Thyroid gland (tissue), 4 donors: ENCODE data around the gene PIK3C2B.

Experiments
- CTCF ChIP-seq, 6 experiments: fragments of 200-600 bp in 3 of 6; fragments of 450-650 bp in 3 of 6; sonication (generic) in 3 of 6; IDR thresholded peaks; one replicate each; pipeline ENCODE4 v1.5.1; 2016 to 2019; ENCODE audit warnings: antibody characterized with exemption in 6 of 6, mild to moderate bottlenecking in 2 of 6, inconsistent platforms in 1 of 6, moderate library complexity in 1 of 6
- POLR2A ChIP-seq, 2 donors: fragments of 450-650 bp; IDR thresholded peaks; one replicate each; pipeline ENCODE4 v1.6.1; 2017; ENCODE audit warnings: antibody characterized with exemption in 2 of 2, mild to moderate bottlenecking in 2 of 2, moderate library complexity in 1 of 2

GRCh38 chr1:204456826-204457442 lies 37.7 kb downstream of the PIK3C2B start:
- no peak for TF ChIP-seq CTCF (IDR thresholded peaks at IDR 0.05)
- TF ChIP-seq POLR2A (IDR thresholded peaks at IDR 0.05): no peak
